ENCODE results near the gene E2F3.

Gene E2F3

GRCh38 chr6:20401205-20402091 lies at the start of gene E2F3:
E2F3 (plus strand) TSS chr6:20401879; CDS start chr6:20402233, 354 bp downstream.
- DNase-seq = peak; percentile 100

DNA sequence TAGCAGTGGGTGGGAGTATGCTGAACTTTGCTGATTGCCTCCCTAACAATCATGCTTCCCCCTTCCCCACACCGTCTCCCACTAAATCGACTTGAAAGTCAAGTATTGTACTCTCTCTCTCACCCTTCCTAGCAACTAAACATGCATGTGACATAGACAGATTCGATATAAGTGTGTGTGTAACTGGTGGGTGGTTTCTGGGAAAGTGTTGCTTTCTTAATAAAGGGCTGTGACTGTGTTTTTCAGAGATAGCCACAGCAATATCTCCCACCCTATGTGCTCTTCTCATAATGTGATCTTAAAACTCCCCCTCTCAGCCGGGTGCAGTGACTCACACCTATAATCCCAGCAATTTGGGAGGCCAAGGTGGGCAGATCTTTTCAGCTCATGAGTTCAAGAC lies 49.3 kb upstream of the E2F3 start:
- peak; percentile 84 for DNase-seq

- DNase-seq = no peak
Observed at GRCh38 chr6:20353134-20353533, 48.5 kb upstream of the E2F3 start.

DNA sequence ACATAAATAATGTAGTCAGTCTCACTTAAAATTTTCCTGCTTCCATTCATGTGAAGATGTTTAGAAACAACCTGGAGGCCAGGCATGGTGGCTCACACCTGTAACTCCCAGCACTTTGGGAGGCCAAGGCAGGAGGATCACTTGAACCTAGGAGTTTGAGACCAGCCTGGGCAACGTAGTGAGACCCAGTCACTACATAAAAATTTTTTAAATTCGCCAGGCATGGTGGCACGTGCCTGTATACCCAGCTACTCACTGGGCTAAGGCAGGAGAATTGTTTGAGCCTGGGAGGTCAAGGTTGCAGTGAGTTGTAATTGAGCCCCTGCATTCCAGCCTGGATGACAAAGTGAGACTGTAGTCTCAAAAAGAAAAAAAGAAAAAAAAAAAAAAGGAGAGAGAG lies 47.3 kb upstream of the E2F3 start:
- DNase-seq = no peak

DNA sequence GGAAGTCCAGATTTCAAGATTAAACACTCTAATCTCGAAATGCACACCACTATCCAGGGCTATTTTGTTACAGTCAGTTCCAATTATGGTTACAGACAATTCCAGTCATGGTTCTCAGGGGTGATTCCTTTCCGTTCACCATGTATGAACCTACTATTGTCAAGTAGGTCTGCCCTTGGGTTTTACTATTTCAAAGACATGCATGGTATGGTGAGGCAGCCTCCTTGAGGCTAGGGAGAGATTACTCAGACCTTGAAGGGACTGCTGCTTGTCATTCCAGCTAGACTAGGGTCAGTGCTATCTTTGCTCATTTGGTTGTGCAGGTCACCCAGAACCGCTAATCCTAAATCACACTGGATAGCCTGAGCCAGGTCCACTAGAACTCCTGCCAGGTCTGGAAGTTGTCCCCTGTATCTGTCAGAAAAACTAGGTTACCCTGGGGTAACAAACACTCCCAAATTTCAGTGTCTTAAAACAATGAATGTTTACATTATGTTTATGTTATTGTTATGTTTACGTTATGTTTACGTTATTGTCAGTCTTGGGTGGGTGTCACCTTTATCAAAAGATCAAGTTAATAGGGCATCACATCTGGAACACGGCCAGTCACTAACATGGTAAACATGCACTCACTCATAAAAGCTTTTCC lies 41.1 kb upstream of the E2F3 start:
- DNase-seq = no peak

DNA sequence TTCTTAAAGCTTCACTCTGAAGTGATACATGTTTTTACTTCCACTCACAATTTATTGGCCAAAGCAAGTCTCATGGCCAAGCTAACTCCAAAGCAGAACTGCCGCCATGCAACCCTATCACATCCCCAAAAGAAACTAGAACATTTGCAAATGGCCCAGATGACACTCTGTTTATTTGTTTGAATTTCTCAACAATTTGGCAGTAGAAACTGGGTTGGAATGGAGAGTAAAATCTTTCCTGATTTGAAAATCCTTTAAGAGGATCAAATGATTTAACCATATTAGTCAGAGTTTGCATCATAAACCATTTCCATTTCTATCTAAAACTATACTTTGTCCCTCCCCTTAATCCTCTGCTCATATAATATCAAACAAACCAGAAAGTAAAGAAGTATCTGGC lies 39.1 kb upstream of the E2F3 start:
- DNase-seq = no peak

- DNase-seq = no peak
Observed at GRCh38 chr6:20364327-20364726, 37.4 kb upstream of the E2F3 start.

DNA sequence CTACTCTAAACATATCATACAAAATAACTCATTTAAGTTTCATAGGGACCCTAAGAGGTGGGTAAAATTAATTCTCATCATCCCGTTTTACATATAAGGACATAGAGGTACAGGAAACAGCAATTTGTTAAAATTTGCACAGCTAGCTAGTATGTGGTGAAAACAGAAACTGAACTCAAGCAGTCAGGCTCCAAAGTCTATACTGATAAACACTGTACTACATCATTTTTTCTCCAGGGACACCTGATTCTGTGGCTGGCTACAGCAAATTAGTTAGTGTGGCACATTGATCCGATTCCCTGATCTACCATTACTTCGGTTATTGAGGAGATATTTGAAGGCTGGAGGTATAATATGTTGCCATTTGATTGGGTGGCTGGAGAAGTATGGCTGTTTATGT lies 36.2 kb upstream of the E2F3 start:
- peak; percentile 20 for DNase-seq

GRCh38 chr6:20366082-20366830 lies 35.4 kb upstream of the E2F3 start:
- DNase-seq = peak; percentile 69

DNA sequence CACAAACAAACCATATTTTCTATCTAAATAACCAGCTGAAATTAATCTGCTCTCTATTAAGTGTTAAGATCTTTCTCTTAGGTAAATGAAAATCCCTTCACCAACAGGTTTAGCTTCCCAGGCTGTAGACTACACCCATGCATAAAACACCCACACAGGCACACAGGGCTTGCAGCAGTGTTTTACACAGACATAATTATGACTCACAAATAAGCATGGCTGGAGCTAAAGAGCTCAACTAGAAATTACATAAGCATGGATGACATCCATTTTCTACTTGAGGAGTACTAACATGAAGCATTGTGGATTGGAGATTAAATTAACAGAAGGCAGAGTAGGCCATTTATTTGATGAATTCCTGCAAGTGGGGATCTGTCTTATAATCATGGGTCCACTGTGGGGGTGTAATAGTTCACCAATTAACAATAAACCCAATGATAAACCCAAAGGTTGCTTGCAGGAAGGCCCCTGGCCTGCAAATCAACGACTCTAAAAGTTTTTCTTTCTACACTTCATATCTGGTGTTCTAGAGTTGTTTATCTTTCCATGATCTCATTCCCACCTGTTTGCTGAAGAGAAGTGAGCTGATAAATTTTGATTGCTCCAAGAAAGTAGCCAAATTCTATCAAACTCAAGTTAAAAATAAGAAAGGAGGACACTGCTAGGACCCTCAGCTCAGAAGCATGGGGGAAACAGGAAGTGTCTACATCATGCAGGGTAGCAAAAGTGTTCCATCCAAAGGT lies 33.8 kb upstream of the E2F3 start:
- no peak for DNase-seq

GRCh38 chr6:20370393-20370792 lies 31.3 kb upstream of the E2F3 start:
- no peak for DNase-seq

- DNase-seq = no peak
Observed at GRCh38 chr6:20370801-20371200, 30.9 kb upstream of the E2F3 start.

DNA sequence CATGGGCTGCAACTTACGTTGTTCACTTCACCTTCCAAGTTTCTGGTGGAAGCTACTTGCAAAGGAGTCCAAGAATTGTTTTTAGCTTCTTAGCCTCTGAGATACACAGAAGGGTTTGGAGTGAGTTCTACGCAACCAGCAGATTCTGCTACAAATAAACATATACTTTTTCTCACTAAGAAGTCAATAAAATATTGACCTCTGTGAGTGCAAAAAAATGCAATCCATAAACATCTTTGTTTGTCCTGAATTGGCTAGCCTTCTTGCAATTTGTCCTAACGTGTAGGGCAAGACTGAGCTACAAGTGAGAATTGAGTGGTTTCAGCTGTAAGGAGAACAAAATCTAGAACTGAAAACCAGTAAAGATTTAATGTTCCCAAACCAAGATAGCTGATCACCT lies 26.2 kb upstream of the E2F3 start:
- DNase-seq = no peak

- no peak for DNase-seq
Observed at GRCh38 chr6:20377623-20378265, 23.9 kb upstream of the E2F3 start.

DNA sequence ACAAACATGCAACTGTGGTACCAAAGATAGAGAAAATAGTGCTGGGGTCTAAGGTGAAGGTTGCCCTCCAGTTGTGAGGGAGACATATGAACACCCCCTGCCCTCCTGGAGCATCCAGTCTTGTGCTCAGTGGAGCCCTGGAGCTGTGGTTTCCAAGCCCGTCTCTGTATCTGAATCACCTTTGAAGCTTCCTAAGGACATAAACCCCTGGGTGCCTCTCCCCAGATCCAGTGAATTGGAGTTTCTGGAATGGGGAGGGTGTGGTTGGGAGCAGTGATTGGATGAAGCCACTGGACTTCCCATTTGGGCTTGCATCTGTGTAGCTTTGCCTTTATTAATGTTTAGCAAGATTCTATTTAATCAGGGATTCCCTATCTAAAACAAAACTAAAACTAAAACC lies 22.4 kb upstream of the E2F3 start:
- no peak for DNase-seq

GRCh38 chr6:20386218-20386617 lies 15.5 kb upstream of the E2F3 start:
- DNase-seq = no peak

- DNase-seq = no peak
Observed at GRCh38 chr6:20389066-20389465, 12.6 kb upstream of the E2F3 start.

- DNase-seq = no peak
Observed at GRCh38 chr6:20393297-20393696, 8.4 kb upstream of the E2F3 start.

GRCh38 chr6:20399518-20399917 lies 2.2 kb upstream of the E2F3 start:
- no peak for DNase-seq

- peak; percentile 88 for DNase-seq
Observed at GRCh38 chr6:20400456-20401204, 1.0 kb upstream of the E2F3 start.

DNA sequence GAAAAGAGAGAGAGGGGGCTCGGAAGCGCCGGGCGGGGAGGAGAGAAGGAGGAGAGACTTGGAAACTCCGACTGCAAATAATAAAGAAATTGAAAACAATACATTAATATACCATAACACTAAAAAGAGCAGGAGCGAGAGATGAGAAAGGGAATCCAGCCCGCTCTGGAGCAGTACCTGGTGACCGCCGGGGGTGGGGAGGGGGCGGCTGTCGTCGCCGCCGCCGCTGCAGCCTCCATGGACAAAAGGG lies 338 bp downstream of the E2F3 start:
- no peak for DNase-seq

All from OCI-M1 (cell line).